K562 (cell line): ENCODE results near the gene SLC39A9. TPM values are rescaled to one million over a fixed set of nuclear protein-coding genes. Genes with fewer than 3 reads are reported as not detected.

Source experiments
- ATAC-seq: fragments of 200-7000 bp; cut with Tn5 transposase; 3 replicates; pipeline ENCODE4 v1.9.1; 2020; ENCODE audit warnings: moderate library complexity
- BruUV-seq: library from RNA; stranded (reverse); fragments of 400-500 nt; replicated peaks from 2 replicates; lab custom pipeline; 2021; lab: Mats Ljungman, UMichigan
- CTCF ChIA-PET: fragments of 300-600 bp; formaldehyde crosslinking; extraction: SDS; loops from one replicate; lab custom pipeline; 2021; ENCODE audit warnings: low intra/inter-chr PET ratio; lab: Yijun Ruan, JAX
- POLR2A ChIA-PET: fragments of 300-600, 350-650 bp; sonication (Branson Sonifier 250); formaldehyde crosslinking; extraction: SDS; loops from one replicate; lab custom pipeline; 2021; ENCODE audit warnings: antibody characterized with exemption, inconsistent platforms; lab: Yijun Ruan, JAX
- DNase-seq, 4 experiments: peaks; one replicate each; pipeline versions ENCODE4 v3.0.0 to v3.0.0-alpha.2; 2011 to 2018; ENCODE audit warnings: low spot score in 3 of 4, mixed read lengths in 3 of 4; ENCODE audit errors: extremely low read depth in 1 of 4
- FAIRE-seq: peaks from 2 replicates; lab custom pipeline; 2011; peaks lifted over from hg19 to GRCh38; lab: Jason Lieb, UNC
- H2AFZ ChIP-seq: 2 replicates; pipeline ENCODE4 v1.6.0; 2011; ENCODE audit warnings: low read depth, low read length, control low read depth, inconsistent platforms
- H3K27ac ChIP-seq: fragments of 200-600 bp; 3 replicates; pipeline ENCODE4 v1.8.0; 2011; ENCODE audit warnings: low read depth, mild to moderate bottlenecking, control low read depth, inconsistent platforms, low read length, moderate library complexity, mixed read lengths; ENCODE audit errors: extremely low read depth
- H3K27me3 ChIP-seq, 2 experiments: fragments of 300-600 bp in 1 of 2; 2 replicates in 1 of 2; 3 replicates in 1 of 2; pipeline versions ENCODE4 v1.6.0 to v1.8.0; 2011; ENCODE audit warnings: inconsistent platforms in 2 of 2, low read length in 2 of 2, mild to moderate bottlenecking in 1 of 2, mixed read lengths in 1 of 2, moderate library complexity in 1 of 2; ENCODE audit not compliant: control insufficient read depth in 2 of 2, insufficient read depth in 2 of 2
- H3K36me3 ChIP-seq: fragments of 300-600 bp; 3 replicates; pipeline ENCODE4 v1.8.0; 2011; ENCODE audit warnings: mild to moderate bottlenecking, low read length, inconsistent platforms; ENCODE audit not compliant: control insufficient read depth, insufficient read depth
- H3K4me1 ChIP-seq, 2 experiments: fragments of 200-600 bp in 1 of 2; replicated peaks in 1 of 2; 2 replicates in 1 of 2; 3 replicates in 1 of 2; pipeline versions ENCODE4 v1.5.1 to v1.8.0; 2011; ENCODE audit warnings: inconsistent platforms in 2 of 2, low read length in 2 of 2, mild to moderate bottlenecking in 1 of 2, mixed read lengths in 1 of 2, moderate library complexity in 1 of 2; ENCODE audit not compliant: control insufficient read depth in 2 of 2, insufficient read depth in 2 of 2
- H3K4me2 ChIP-seq: 2 replicates; pipeline ENCODE4 v1.6.1; 2011; ENCODE audit warnings: low read length, control low read depth, inconsistent platforms, mixed read lengths; ENCODE audit not compliant: insufficient read depth
- H3K4me3 ChIP-seq: fragments of 200-600 bp; sonication (generic), shearing (Covaris generic); 2 replicates; pipeline ENCODE4 v1.5.1; 2016; ENCODE audit warnings: control low read depth, inconsistent platforms
- H3K79me2 ChIP-seq: fragments of 200-600 bp; 3 replicates; pipeline ENCODE4 v1.8.0; 2011; ENCODE audit warnings: low read length, inconsistent platforms; ENCODE audit not compliant: control insufficient read depth, insufficient read depth
- H3K9ac ChIP-seq, 2 experiments: 2 replicates each; pipeline versions ENCODE4 v1.6.0 to v1.6.1; 2011; ENCODE audit warnings: low read depth in 2 of 2, low read length in 2 of 2, control low read depth in 1 of 2, inconsistent platforms in 1 of 2, mild to moderate bottlenecking in 1 of 2, mixed read lengths in 1 of 2; ENCODE audit not compliant: insufficient read depth in 1 of 2
- H3K9me1 ChIP-seq: one replicate; pipeline ENCODE4 v1.6.0; 2011; ENCODE audit warnings: inconsistent platforms, mild to moderate bottlenecking, low read length, moderate library complexity; ENCODE audit not compliant: control insufficient read depth, insufficient read depth
- H3K9me3 ChIP-seq: replicated peaks from 2 replicates; pipeline ENCODE4 v1.5.1; 2011; ENCODE audit warnings: low read depth, low read length, inconsistent platforms; ENCODE audit not compliant: control insufficient read depth, insufficient read depth
- H4K20me1 ChIP-seq: replicated peaks from 2 replicates; pipeline ENCODE4 v1.6.1; 2011; ENCODE audit warnings: low read length, inconsistent platforms, mixed read lengths; ENCODE audit not compliant: control insufficient read depth, insufficient read depth
- ELK3 ChIP-seq: fragments of 450-650 bp; formaldehyde crosslinking; IDR thresholded peaks from 2 replicates; pipeline ENCODE4 v1.4.0; 2020; ENCODE audit warnings: mild to moderate bottlenecking
- HNRNPK ChIP-seq: fragments of 200-400 bp; formaldehyde crosslinking; IDR thresholded peaks from one replicate; pipeline ENCODE4 v1.6.1; 2018; ENCODE audit warnings: mild to moderate bottlenecking, low read depth, low read length; ENCODE audit not compliant: poor library complexity, severe bottlenecking
- MYBL2 ChIP-seq, 2 experiments: fragments of 450-650 bp in 1 of 2; sonication (generic) in 1 of 2; formaldehyde crosslinking in 1 of 2; IDR thresholded peaks; 2 replicates each; pipeline versions ENCODE4 v1.6.1 to v1.8.1; 2017 to 2022; ENCODE audit warnings: borderline replicate concordance in 1 of 2, inconsistent platforms in 1 of 2, low read depth in 1 of 2, mild to moderate bottlenecking in 1 of 2, missing genetic modification reagents in 1 of 2, moderate library complexity in 1 of 2
- NR1H2 ChIP-seq: sonication (generic); formaldehyde crosslinking; IDR thresholded peaks from 2 replicates; pipeline ENCODE4 v1.4.0; 2020; ENCODE audit warnings: mild to moderate bottlenecking, missing genetic modification reagents
- SMAD1 ChIP-seq: fragments of 150-350 bp; IDR thresholded peaks from 2 replicates; pipeline ENCODE4 v1.6.1; 2014; ENCODE audit warnings: low read length, low read depth; ENCODE audit not compliant: partially characterized antibody
- TARDBP ChIP-seq: fragments of 450-650 bp; IDR thresholded peaks from 2 replicates; pipeline ENCODE4 v1.6.1; 2016
- ZKSCAN3 ChIP-seq: fragments of 250-450 bp; sonication (Bioruptor Pico); IDR thresholded peaks from 2 replicates; pipeline ENCODE4 v1.4.0; 2020
- ZNF586 ChIP-seq: fragments of 450-650 bp; formaldehyde crosslinking; conservative IDR thresholded peaks from 2 replicates; pipeline ENCODE4 v1.4.0; 2020; ENCODE audit warnings: mild to moderate bottlenecking, moderate library complexity
- ZNF77 ChIP-seq: fragments of 250-450 bp; sonication (Bioruptor Pico); IDR thresholded peaks from 2 replicates; pipeline ENCODE4 v1.5.0; 2020
- ZNF780A ChIP-seq: fragments of 250-450 bp; sonication (Bioruptor Pico); IDR thresholded peaks from 2 replicates; pipeline ENCODE4 v1.5.0; 2021; ENCODE audit warnings: mild to moderate bottlenecking
- WGBS: fragments of 100-300 bp; shearing (Covaris generic); methylation state at CpG from one replicate; pipeline ENCODE4 v1.1.6; 2016; ENCODE audit warnings: low coverage, mixed read lengths; ENCODE audit not compliant: insufficient coverage; ENCODE audit errors: missing lambda C conversion rate; 5-methylcytosine and 5-hydroxymethylcytosine counted together
- in situ Hi-C: fragments of 300-500 bp; cut with MboI; formaldehyde crosslinking; loops from 4 replicates; pipeline ENCODE4 v1.15.0; 2018; ENCODE audit warnings: inconsistent platforms, mixed read lengths
- intact Hi-C: fragments of 100-400 bp; cut with micrococcal nuclease; formaldehyde crosslinking; loops from 2 replicates; pipeline ENCODE4 v1.14.2; 2022
- polyA plus RNA-seq, 8 experiments: library from polyadenylated mRNA; depleted of rRNA in 4 of 8; stranded (reverse) in 5 of 8; unstranded in 3 of 8; fragments of >200 nt; fragmentation: Nextera tagmentation in 2 of 8; fragmentation: Illumina TruSeq in 1 of 8; extraction: Ambion mirVana in 2 of 8; extraction: Trizol in 1 of 8; gene quantifications; 2 replicates each; pipeline versions ENCODE4 v1.2.1 to v1.2.3, GENCODE V29; 2011 to 2014; ENCODE audit warnings: inconsistent platforms in 1 of 8, missing spikeins in 1 of 8
- total RNA-seq, 7 experiments: library from RNA; depleted of rRNA in 6 of 7; stranded (reverse); fragments of >200 nt in 6 of 7; fragmentation: Illumina TruSeq in 2 of 7; extraction: Trizol in 2 of 7; gene quantifications; 2 replicates each; pipeline versions ENCODE4 v1.2.1 to v1.2.3, GENCODE V29; 2011 to 2021; ENCODE audit warnings: low replicate concordance in 1 of 7
- TF ChIP-seq, protein P1 (sequence below): sonication (generic); formaldehyde crosslinking; IDR thresholded peaks from 2 replicates; pipeline ENCODE4 v1.9.0; 2022; ENCODE audit warnings: mild to moderate bottlenecking, missing genetic modification reagents
- TF ChIP-seq, protein P2 (sequence below): fragments of 450-650 bp; IDR thresholded peaks from 2 replicates; pipeline ENCODE4 v1.6.1; 2016; ENCODE audit warnings: borderline replicate concordance

The SLC39A9 gene
- total and polyA plus RNA-seq, 9 of the 15 experiments (the other 6 are each of a cell fraction or from before 2014, with no cell fraction given) = 18.4 to 66.0 (median 32.5) TPM

GRCh38 chr14:69468949-69469348 is 70.5 kb downstream of the SLC39A9 start:
- no peaks in the 10 kb centered on the region for H3K79me2 ChIP-seq
- H3K9me3 ChIP-seq = no peaks in the 10 kb centered on the region
- no peak overlapping the region for H2AFZ ChIP-seq
- in situ Hi-C loops = loop anchor here (25.0 kb wide), 2 partner anchors 207 to 607 kb away; partner anchors contain the start of gene GALNT16
- CTCF ChIA-PET = no interaction called here
- WGBS = 40% methylated on average over 1 of the region's 2 CpGs
- no peaks in the 10 kb centered on the region for H4K20me1 ChIP-seq
- no peak for DNase-seq
- TF ChIP-seq ZKSCAN3 (CRISPR knock-in tag) = no peak
- TF ChIP-seq, all 486 proteins: peak for 0
- POLR2A ChIA-PET = interaction anchor here (1.1 kb wide), 1 partner anchor 226 kb away, joined by 3 read pairs; no protein-coding TSS in a partner anchor
- Histone ChIP-seq H3K27ac (no peak overlapping the region), H3K36me3 (no peaks in the 10 kb centered on the region), H3K27me3 (peaks cover 8 to 19% of the 10 kb centered on the region in 2 experiments; a peak in 2 of 5 replicates), H3K4me1 (no peaks in the 10 kb centered on the region; a peak in 1 of 5 replicates), H3K9me1 (no peaks in the 10 kb centered on the region), H3K4me2 (no peak overlapping the region), H3K4me3 (no peak overlapping the region), H3K9ac (no peak overlapping the region)
- intact Hi-C loops = loop anchor here (10.0 kb wide), 1 partner anchor 604 kb away; no protein-coding TSS in a partner anchor
- ATAC-seq = no peak
- no peak for FAIRE-seq
- BruUV-seq = no TSS peak

- H3K9me1 ChIP-seq = no peaks in the 10 kb centered on the region
- DNase-seq (no peak), FAIRE-seq (no peak), ATAC-seq (no peak)
- no peak overlapping the region for H3K4me3 ChIP-seq
- no peak overlapping the region for H3K27ac ChIP-seq
- BruUV-seq = no TSS peak
- ChIA-PET CTCF (no interaction called here), POLR2A (interaction anchor here (0.6 to 0.7 kb wide), 2 partner anchors 12 to 117 kb away, joined by 3 read pairs; no protein-coding TSS in a partner anchor)
- no peaks in the 10 kb centered on the region for H3K9me3 ChIP-seq
- no peaks in the 10 kb centered on the region; a peak in 1 of 5 replicates for H3K4me1 ChIP-seq
- in situ Hi-C loops = loop anchor here (25.0 kb wide), 2 partner anchors 209 to 609 kb away; partner anchors contain the start of gene GALNT16
- no peak overlapping the region for H3K4me2 ChIP-seq
- H3K36me3 ChIP-seq = no peaks in the 10 kb centered on the region
- WGBS = 0% methylated on average over 3 of the region's 3 CpGs
- peaks cover 10 to 19% of the 10 kb centered on the region in 2 experiments; a peak in 2 of 5 replicates for H3K27me3 ChIP-seq
- no peak overlapping the region for H2AFZ ChIP-seq
- H3K9ac ChIP-seq = no peak overlapping the region
- intact Hi-C loops = no loop called here
- H4K20me1 ChIP-seq = no peaks in the 10 kb centered on the region
- H3K79me2 ChIP-seq = no peaks in the 10 kb centered on the region
- TF ChIP-seq ELK3 (CRISPR knock-in tag) (no peak), HNRNPK (no peak), SMAD1 (no peak), ZNF77 (CRISPR knock-in tag) (no peak), ZNF586 (CRISPR knock-in tag) (no peak), ZNF780A (CRISPR knock-in tag) (no peak), TARDBP (no peak), NR1H2 (CRISPR knock-in tag) (no peak), MYBL2 (IDR thresholded peaks at IDR 0.05; ENCODE audit: low read depth) (no peak), MYBL2 (CRISPR knock-in tag; IDR thresholded peaks at IDR 0.05; ENCODE audit: borderline replicate concordance) (no peak)
- TF ChIP-seq, protein P1, sequence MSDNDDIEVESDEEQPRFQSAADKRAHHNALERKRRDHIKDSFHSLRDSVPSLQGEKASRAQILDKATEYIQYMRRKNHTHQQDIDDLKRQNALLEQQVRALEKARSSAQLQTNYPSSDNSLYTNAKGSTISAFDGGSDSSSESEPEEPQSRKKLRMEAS (CRISPR knock-in tag) = no peak
- TF ChIP-seq, protein P2, sequence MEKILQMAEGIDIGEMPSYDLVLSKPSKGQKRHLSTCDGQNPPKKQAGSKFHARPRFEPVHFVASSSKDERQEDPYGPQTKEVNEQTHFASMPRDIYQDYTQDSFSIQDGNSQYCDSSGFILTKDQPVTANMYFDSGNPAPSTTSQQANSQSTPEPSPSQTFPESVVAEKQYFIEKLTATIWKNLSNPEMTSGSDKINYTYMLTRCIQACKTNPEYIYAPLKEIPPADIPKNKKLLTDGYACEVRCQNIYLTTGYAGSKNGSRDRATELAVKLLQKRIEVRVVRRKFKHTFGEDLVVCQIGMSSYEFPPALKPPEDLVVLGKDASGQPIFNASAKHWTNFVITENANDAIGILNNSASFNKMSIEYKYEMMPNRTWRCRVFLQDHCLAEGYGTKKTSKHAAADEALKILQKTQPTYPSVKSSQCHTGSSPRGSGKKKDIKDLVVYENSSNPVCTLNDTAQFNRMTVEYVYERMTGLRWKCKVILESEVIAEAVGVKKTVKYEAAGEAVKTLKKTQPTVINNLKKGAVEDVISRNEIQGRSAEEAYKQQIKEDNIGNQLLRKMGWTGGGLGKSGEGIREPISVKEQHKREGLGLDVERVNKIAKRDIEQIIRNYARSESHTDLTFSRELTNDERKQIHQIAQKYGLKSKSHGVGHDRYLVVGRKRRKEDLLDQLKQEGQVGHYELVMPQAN = no peak
Measured at GRCh38 chr14:69471436-69471835, 72.9 kb downstream of the SLC39A9 start.
